ENCODE results near the gene LSP1. TPM values are rescaled to one million over a fixed set of nuclear protein-coding genes. Genes with fewer than 3 reads are reported as not detected.

The LSP1 gene
- total RNA-seq, 2 donors from 2014 or later, result 6.7 to 11.6 TPM

GRCh38 chr11:1839924-1840779 is 12.7 kb upstream of the LSP1 start:
- DNase-seq (ENCODE audit: low spot score), result no peak
- intact Hi-C loops (cut with DNase I), result loop anchor here (5.0 kb wide), 2 partner anchors 42 to 312 kb away; no protein-coding TSS in a partner anchor
- H3K9me3 ChIP-seq, result no peaks in the 10 kb centered on the region
- WGBS, result 90% methylated on average over 23 of the region's 26 CpGs
- no peaks in the 10 kb centered on the region for H3K27me3 ChIP-seq (replicated peaks; ENCODE audit: insufficient read depth)
- no peak for TF ChIP-seq POLR2AphosphoS5 (IDR thresholded peaks at IDR 0.05)
- no peak for TF ChIP-seq POLR2A (IDR thresholded peaks at IDR 0.05)
- no peak for TF ChIP-seq CTCF (IDR thresholded peaks at IDR 0.05)
- no peaks in the 10 kb centered on the region for H3K36me3 ChIP-seq
- no peak overlapping the region for H3K4me3 ChIP-seq
- H3K4me1 ChIP-seq (replicated peaks), result no peaks in the 10 kb centered on the region
- H3K27ac ChIP-seq, result no peak overlapping the region

- Histone ChIP-seq H3K4me1 (replicated peaks) (no peaks in the 10 kb centered on the region), H3K36me3 (no peaks in the 10 kb centered on the region), H3K9me3 (no peaks in the 10 kb centered on the region), H3K27me3 (replicated peaks; ENCODE audit: insufficient read depth) (no peaks in the 10 kb centered on the region), H3K4me3 (no peak overlapping the region), H3K27ac (no peak overlapping the region)
- TF ChIP-seq CTCF (IDR thresholded peaks at IDR 0.05) (no peak), POLR2AphosphoS5 (IDR thresholded peaks at IDR 0.05) (no peak), POLR2A (IDR thresholded peaks at IDR 0.05) (no peak)
- intact Hi-C loops (cut with DNase I), result no loop called here
- no peak for DNase-seq (ENCODE audit: low spot score)
- WGBS, result 92% methylated on average over 37 of the region's 37 CpGs
These were observed 12.0 kb upstream of the LSP1 start for GRCh38 chr11:1840780-1841480.

- Histone ChIP-seq H3K27me3 (replicated peaks; ENCODE audit: insufficient read depth) (no peaks in the 10 kb centered on the region), H3K27ac (no peak overlapping the region), H3K36me3 (no peaks in the 10 kb centered on the region), H3K4me3 (no peak overlapping the region), H3K9me3 (no peaks in the 10 kb centered on the region), H3K4me1 (replicated peaks) (no peaks in the 10 kb centered on the region)
- intact Hi-C loops (cut with DNase I), result no loop called here
- WGBS, result 90% methylated on average over 19 of the region's 19 CpGs
- no peak for TF ChIP-seq CTCF (IDR thresholded peaks at IDR 0.05)
- TF ChIP-seq POLR2A (IDR thresholded peaks at IDR 0.05), result no peak
- TF ChIP-seq POLR2AphosphoS5 (IDR thresholded peaks at IDR 0.05), result no peak
- no peak for DNase-seq (ENCODE audit: low spot score)
These were observed 11.3 kb upstream of the LSP1 start for GRCh38 chr11:1841511-1842148.

- no peak for DNase-seq (ENCODE audit: low spot score)
- Histone ChIP-seq H3K4me3 (no peak overlapping the region), H3K4me1 (replicated peaks) (no peaks in the 10 kb centered on the region), H3K36me3 (no peaks in the 10 kb centered on the region), H3K9me3 (no peaks in the 10 kb centered on the region), H3K27me3 (replicated peaks; ENCODE audit: insufficient read depth) (no peaks in the 10 kb centered on the region), H3K27ac (no peak overlapping the region)
- TF ChIP-seq POLR2AphosphoS5 (IDR thresholded peaks at IDR 0.05) (no peak), CTCF (IDR thresholded peaks at IDR 0.05) (no peak)
- 75% methylated on average over 23 of the region's 29 CpGs for WGBS
- intact Hi-C loops (cut with DNase I), result no loop called here
These were observed 10.5 kb upstream of the LSP1 start for GRCh38 chr11:1842149-1843097.
